OCI-LY7 (cell line): ENCODE results near the gene CCNI2.

Source experiments
- CTCF ChIP-seq: fragments of 200-600 bp; sonication (generic); conservative IDR thresholded peaks from 2 replicates; pipeline ENCODE4 v1.5.1; 2014; ENCODE audit warnings: mild to moderate bottlenecking, antibody characterized with exemption, low read length, moderate library complexity, mixed read lengths
- EZH2phosphoT487 ChIP-seq: fragments of 200-600 bp; sonication (generic); IDR thresholded peaks from 2 replicates; pipeline ENCODE4 v1.6.1; 2018; ENCODE audit warnings: low read depth, borderline replicate concordance, mild to moderate bottlenecking, mixed run types, antibody characterized with exemption, low read length, moderate library complexity, mixed read lengths

GRCh38 chr5:132714456-132715307, 32.5 kb upstream of the CCNI2 start:
- TF ChIP-seq CTCF = peak; percentile 80
- TF ChIP-seq EZH2phosphoT487 = no peak
